ENCODE measurements around the gene NLRP6. TPM values are rescaled to one million over a fixed set of nuclear protein-coding genes. Genes with fewer than 3 reads are reported as not detected.
"Not testable (repeated sequence)": the region's sequence is repeated elsewhere in the genome, so short reads cannot be mapped to it uniquely, and the experiment has no call there.

Gene NLRP6
- total and polyA plus RNA-seq, 2 donors: 0.90 to 2.2 TPM

DNA sequence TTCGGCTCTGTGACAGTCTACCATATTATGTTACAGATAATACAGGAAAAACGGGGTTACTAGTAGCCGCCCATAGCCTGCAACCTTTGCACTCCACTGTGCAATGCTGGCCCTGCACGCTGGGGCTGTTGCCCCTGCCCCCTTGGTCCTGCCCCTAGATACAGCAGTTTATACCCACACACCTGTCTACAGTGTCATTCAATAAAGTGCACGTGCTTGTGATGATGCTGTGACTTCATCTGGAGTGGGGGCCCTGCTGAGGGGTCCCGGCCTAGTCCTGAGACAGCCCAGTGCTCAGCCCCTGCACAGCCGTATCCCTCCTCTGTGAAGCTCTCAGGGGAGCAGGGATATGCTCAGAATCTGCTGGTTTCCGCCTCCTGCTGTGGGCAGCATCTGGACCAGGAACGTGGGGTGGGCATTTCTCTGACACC is 36.9 kb downstream of the NLRP6 start:
- peak overlapping the region; percentile 52 to 54 for H3K4me3 ChIP-seq (ENCODE audit: low read length in 2 of 2)
- H3K36me3 ChIP-seq (ENCODE audit: control insufficient read depth in 2 of 2, insufficient read depth in 2 of 2, low read length in 1 of 2): no peaks in the 10 kb centered on the region
- H3K27ac ChIP-seq (ENCODE audit: low read depth in 1 of 2, low read length in 1 of 2): peak overlapping the region; percentile 69 to 80
- H3K4me1 ChIP-seq (ENCODE audit: control insufficient read depth in 2 of 2, insufficient read depth in 2 of 2, low read length in 2 of 2): peaks cover 29 to 60% of the 10 kb centered on the region in 2 donors
- H3K27me3 ChIP-seq (ENCODE audit: control insufficient read depth in 2 of 2, insufficient read depth in 1 of 2, low read length in 1 of 2): peaks cover 4 to 34% of the 10 kb centered on the region in 2 donors
- DNase-seq (ENCODE audit: low read depth in 6 of 9, low spot score in 9 of 9): peak in 1 of 9 donors; percentile 46
- H3K9me3 ChIP-seq (ENCODE audit: control insufficient read depth in 2 of 2, insufficient read depth in 1 of 2, low read length in 1 of 2): no peaks in the 10 kb centered on the region
- WGBS: 68% methylated on average over 9 of the region's 9 CpGs

DNA sequence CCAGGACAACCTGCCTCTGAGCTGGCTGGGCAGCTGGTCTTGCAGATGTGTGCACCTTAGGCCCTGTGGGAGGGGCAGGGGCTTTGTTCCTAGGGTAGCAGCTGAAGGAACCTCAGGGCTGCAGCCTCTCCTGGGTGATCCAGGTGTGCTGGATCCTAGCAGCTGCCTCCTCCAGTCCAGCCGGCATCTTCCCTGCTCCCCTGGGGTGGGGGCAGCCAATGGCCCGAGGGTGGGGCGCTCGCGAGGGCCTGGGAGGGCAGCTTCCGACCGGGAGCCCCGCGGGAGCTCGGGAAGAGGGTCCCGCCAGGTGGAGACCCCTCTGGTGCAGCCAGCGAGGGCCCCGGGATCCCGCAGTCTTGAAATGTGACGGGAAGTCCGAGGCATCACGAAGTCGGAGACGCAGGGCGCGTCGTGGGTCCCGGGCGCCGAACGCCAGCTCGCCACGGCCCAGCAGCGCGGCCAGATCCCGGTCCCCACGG is 37.3 kb downstream of the NLRP6 start:
- 77% methylated on average over 32 of the region's 32 CpGs for WGBS
- Histone ChIP-seq H3K27ac (ENCODE audit: low read depth in 1 of 2, low read length in 1 of 2) (peak overlapping the region; percentile 69 to 80), H3K27me3 (ENCODE audit: control insufficient read depth in 2 of 2, insufficient read depth in 1 of 2, low read length in 1 of 2) (peaks cover 4 to 36% of the 10 kb centered on the region in 2 donors), H3K4me1 (ENCODE audit: control insufficient read depth in 2 of 2, insufficient read depth in 2 of 2, low read length in 2 of 2) (peaks cover 29 to 63% of the 10 kb centered on the region in 2 donors), H3K4me3 (ENCODE audit: low read length in 2 of 2) (peak overlapping the region; percentile 52 to 54), H3K9me3 (ENCODE audit: control insufficient read depth in 2 of 2, insufficient read depth in 1 of 2, low read length in 1 of 2) (no peaks in the 10 kb centered on the region), H3K36me3 (ENCODE audit: control insufficient read depth in 2 of 2, insufficient read depth in 2 of 2, low read length in 1 of 2) (no peaks in the 10 kb centered on the region)
- DNase-seq (ENCODE audit: low read depth in 6 of 9, low spot score in 9 of 9): no peak

DNA sequence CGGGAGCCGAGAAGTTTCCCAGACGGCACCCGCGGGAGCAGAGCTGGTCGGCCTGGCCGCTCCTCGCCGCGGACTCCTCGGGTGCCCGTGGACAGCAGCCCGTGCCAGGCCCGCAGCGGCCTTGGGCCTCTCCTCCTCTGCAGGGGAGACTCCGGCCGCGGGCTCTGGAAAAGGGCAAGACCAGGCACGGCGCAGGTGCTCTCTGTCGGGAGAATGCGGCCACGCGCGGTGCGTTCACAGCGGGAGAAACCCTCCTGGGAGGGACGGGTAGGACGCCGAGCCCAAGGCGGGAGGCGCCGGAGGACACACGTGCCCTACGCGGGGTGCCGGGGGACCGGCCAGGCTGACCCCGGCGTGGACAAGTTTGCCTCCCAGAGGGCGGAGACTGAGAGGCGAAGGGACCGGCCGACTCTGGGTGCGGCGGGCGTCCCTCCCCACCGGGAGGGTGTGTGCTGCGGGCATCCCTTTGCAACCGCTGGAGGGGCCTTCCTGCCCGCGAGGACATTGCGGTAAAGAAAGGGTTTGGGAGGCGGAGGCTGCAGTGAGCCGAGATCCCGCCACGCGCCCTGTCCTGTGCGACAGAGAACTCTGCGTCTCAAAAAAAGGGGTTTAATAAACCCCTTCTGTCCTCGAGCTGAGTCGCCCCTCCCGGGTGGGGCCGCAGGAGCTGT is 38.0 kb downstream of the NLRP6 start:
- peaks cover 29 to 63% of the 10 kb centered on the region in 2 donors for H3K4me1 ChIP-seq (ENCODE audit: control insufficient read depth in 2 of 2, insufficient read depth in 2 of 2, low read length in 2 of 2)

DNA sequence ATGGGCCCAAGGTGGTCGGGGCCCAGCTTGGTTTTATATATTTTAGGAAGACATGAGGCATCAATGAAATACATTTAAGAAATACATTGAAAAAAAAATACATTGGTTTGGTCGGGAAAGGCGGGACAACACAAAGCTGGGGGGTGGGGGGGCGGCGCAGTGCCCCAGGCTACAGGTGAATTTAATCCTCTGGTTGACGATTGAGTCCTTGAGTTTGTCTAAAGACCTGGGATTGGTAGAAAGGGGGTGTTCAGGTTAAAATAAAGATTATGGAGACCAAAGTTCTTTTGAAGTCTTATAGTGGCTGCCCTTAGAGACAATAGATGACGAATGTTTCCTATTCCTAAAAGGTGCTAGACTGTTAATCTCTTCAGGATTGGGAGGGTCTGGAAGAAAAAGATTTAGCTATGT is 38.7 kb downstream of the NLRP6 start:
- peak overlapping the region in 1 of 2 donors; percentile 71 for H3K27ac ChIP-seq (ENCODE audit: low read depth in 1 of 2, low read length in 1 of 2)
- WGBS: 84% methylated on average over 7 of the region's 7 CpGs
- H3K27me3 ChIP-seq (ENCODE audit: control insufficient read depth in 2 of 2, insufficient read depth in 1 of 2, low read length in 1 of 2): peaks cover 4 to 34% of the 10 kb centered on the region in 2 donors
- H3K36me3 ChIP-seq (ENCODE audit: control insufficient read depth in 2 of 2, insufficient read depth in 2 of 2, low read length in 1 of 2): no peaks in the 10 kb centered on the region
- peak overlapping the region; percentile 52 to 54 for H3K4me3 ChIP-seq (ENCODE audit: low read length in 2 of 2)
- no peak for DNase-seq (ENCODE audit: low read depth in 6 of 9, low spot score in 9 of 9)
- H3K4me1 ChIP-seq (ENCODE audit: control insufficient read depth in 2 of 2, insufficient read depth in 2 of 2, low read length in 2 of 2): peaks cover 29 to 59% of the 10 kb centered on the region in 2 donors
- H3K9me3 ChIP-seq (ENCODE audit: control insufficient read depth in 2 of 2, insufficient read depth in 1 of 2, low read length in 1 of 2): no peaks in the 10 kb centered on the region

More for the DNA sequence above, 38.0 kb downstream of the NLRP6 start:
- Histone ChIP-seq H3K36me3 (ENCODE audit: control insufficient read depth in 2 of 2, insufficient read depth in 2 of 2, low read length in 1 of 2) (no peaks in the 10 kb centered on the region), H3K4me3 (ENCODE audit: low read length in 2 of 2) (peak overlapping the region; percentile 52 to 54), H3K27me3 (ENCODE audit: control insufficient read depth in 2 of 2, insufficient read depth in 1 of 2, low read length in 1 of 2) (peaks cover 4 to 36% of the 10 kb centered on the region in 2 donors), H3K9me3 (ENCODE audit: control insufficient read depth in 2 of 2, insufficient read depth in 1 of 2, low read length in 1 of 2) (no peaks in the 10 kb centered on the region), H3K27ac (ENCODE audit: low read depth in 1 of 2, low read length in 1 of 2) (peak overlapping the region; percentile 47 to 71)
- 52% methylated on average over 64 of the region's 64 CpGs for WGBS
- peak in 1 of 9 donors; percentile 39 for DNase-seq (ENCODE audit: low read depth in 6 of 9, low spot score in 9 of 9)

DNA sequence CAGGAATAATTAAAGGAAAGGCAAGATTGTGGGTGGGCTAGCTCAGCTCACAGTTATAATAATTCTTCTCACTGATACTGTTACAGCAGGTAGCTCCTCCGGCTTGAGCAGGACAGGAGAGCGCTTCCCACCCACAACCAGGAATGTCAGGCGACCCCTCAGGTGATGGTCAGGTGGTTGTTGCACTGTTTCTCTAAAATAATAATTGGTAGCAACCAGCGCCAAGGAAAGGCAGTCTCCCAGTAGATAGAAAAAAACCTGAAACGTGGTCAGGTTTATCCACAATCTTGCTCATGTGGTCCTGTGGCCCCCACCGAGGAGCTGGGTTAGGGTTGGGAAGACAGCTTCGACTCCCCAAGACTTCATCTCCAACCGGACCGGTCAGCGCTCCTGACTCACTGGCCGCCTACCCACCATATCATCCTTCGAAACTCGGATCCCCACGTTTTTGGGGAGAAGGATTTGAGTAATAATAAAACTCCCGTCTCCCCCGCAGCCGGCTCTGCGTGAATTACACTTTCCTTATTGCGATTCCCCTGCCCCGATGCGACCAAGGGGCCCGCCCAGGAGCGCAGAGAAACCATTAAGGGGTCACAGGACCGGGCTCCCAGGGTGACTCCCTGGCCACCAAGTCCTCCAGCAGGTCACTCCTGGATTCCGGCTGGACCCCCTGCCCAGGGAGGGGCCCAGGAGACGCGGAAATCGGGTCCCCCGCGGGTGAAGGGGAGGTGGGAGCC is 39.6 kb downstream of the NLRP6 start:
- not testable (repeated sequence) for H3K9me3 ChIP-seq (ENCODE audit: control insufficient read depth in 2 of 2, insufficient read depth in 1 of 2, low read length in 1 of 2); DNase-seq (ENCODE audit: low read depth in 6 of 9, low spot score in 9 of 9); H3K36me3 ChIP-seq (ENCODE audit: control insufficient read depth in 2 of 2, insufficient read depth in 2 of 2, low read length in 1 of 2); H3K4me3 ChIP-seq (ENCODE audit: low read length in 2 of 2)
- 57% methylated on average over 17 of the region's 30 CpGs for WGBS
- peaks cover 26 to 52% of the 10 kb centered on the region in 2 donors for H3K4me1 ChIP-seq (ENCODE audit: control insufficient read depth in 2 of 2, insufficient read depth in 2 of 2, low read length in 2 of 2)
- H3K27ac ChIP-seq (ENCODE audit: low read depth in 1 of 2, low read length in 1 of 2): peak overlapping the region in 1 of 2 donors; percentile 23
- H3K27me3 ChIP-seq (ENCODE audit: control insufficient read depth in 2 of 2, insufficient read depth in 1 of 2, low read length in 1 of 2): peaks cover 4 to 32% of the 10 kb centered on the region in 2 donors

DNA sequence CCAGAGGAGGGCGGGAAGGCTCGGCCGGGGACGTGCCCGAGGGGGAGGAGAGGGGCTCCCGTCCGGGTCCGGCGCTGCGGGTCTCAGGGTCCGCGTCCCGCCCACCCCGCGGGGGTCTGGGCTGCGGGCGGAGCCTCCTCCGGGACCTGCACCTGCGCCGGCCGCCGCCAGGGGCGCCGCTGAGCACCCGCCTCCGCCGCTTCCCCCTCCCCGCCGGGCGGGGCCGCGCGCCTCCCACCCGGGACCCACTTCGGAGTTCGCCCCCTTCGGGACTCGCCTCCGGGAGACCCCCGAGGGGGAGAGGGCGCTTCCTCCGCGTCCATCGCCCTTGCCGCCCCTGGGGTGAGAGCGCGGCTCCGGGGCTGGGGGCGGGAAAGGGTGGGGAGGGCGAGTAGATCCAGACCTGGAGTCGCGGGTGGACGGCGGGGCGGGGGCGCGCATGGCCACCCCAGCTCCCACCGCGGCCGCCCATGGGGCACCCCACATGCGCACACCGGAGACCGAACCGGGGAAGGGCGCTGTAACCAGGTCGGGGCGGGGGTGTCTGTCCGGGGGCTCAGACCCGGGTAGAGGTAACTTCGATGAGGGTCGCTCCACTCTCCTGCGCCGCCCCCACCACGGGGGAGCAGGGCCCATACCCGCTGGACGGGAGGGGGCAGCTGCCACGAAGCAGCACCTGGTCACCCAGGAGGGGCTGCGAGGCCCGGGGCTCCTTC is 40.4 kb downstream of the NLRP6 start:
- H3K27ac ChIP-seq (ENCODE audit: low read depth in 1 of 2, low read length in 1 of 2): peak overlapping the region in 1 of 2 donors; percentile 77
- DNase-seq (ENCODE audit: low read depth in 6 of 9, low spot score in 9 of 9); H3K9me3 ChIP-seq (ENCODE audit: control insufficient read depth in 2 of 2, insufficient read depth in 1 of 2, low read length in 1 of 2); H3K36me3 ChIP-seq (ENCODE audit: control insufficient read depth in 2 of 2, insufficient read depth in 2 of 2, low read length in 1 of 2): not testable (repeated sequence)
- WGBS: under 1% methylated on average over 16 of the region's 79 CpGs
- peak overlapping the region; percentile 44 for H3K4me3 ChIP-seq (ENCODE audit: low read length in 2 of 2)
- peaks cover 20 to 45% of the 10 kb centered on the region in 2 donors for H3K4me1 ChIP-seq (ENCODE audit: control insufficient read depth in 2 of 2, insufficient read depth in 2 of 2, low read length in 2 of 2)
- H3K27me3 ChIP-seq (ENCODE audit: control insufficient read depth in 2 of 2, insufficient read depth in 1 of 2, low read length in 1 of 2): peaks cover 4 to 32% of the 10 kb centered on the region in 2 donors

DNA sequence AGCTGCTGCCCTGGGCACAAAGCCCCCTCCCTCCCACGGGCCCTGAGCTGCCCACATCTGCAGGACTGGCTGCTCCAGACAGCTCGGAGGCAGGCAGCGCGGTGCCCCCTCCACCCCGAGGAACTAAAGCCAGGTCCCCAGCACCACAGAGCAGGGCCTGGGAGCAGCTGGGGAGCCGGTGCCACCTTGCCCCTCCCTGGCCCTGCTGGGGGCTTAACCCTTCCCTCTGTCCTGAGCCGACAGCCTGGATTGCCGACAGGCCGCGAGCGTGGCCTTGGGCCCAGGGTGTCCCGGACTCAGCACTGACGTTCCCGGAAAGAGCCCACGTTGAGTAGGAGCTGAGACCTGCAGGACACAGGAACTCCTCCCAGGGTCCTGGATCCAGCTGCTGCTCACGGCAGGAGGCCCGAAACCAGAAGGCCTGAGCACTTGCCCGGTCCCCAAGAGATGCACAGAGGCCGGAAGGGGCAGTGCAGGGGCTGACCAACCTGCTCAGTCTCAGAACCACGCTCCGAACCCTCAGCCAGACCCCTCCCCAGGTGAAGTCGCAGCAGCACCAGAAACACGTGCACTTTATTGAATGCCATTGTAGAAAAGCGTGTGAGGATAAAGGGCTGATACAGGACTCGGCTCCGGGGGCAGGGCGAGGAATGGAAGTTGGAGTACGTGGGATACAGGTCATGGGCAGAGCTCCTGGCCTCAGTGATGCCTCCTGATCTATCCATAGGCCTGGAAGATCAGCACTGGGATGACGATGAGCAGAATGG is 41.1 kb downstream of the NLRP6 start:
- not testable (repeated sequence) for DNase-seq (ENCODE audit: low read depth in 6 of 9, low spot score in 9 of 9); H3K9me3 ChIP-seq (ENCODE audit: control insufficient read depth in 2 of 2, insufficient read depth in 1 of 2, low read length in 1 of 2); H3K36me3 ChIP-seq (ENCODE audit: control insufficient read depth in 2 of 2, insufficient read depth in 2 of 2, low read length in 1 of 2)
- 54% methylated on average over 19 of the region's 29 CpGs for WGBS
- peak overlapping the region; percentile 44 for H3K4me3 ChIP-seq (ENCODE audit: low read length in 2 of 2)
- H3K27me3 ChIP-seq (ENCODE audit: control insufficient read depth in 2 of 2, insufficient read depth in 1 of 2, low read length in 1 of 2): peaks cover 4 to 32% of the 10 kb centered on the region in 2 donors
- peak overlapping the region; percentile 41 to 65 for H3K27ac ChIP-seq (ENCODE audit: low read depth in 1 of 2, low read length in 1 of 2)
- peaks cover 13 to 43% of the 10 kb centered on the region in 2 donors for H3K4me1 ChIP-seq (ENCODE audit: control insufficient read depth in 2 of 2, insufficient read depth in 2 of 2, low read length in 2 of 2)

DNA sequence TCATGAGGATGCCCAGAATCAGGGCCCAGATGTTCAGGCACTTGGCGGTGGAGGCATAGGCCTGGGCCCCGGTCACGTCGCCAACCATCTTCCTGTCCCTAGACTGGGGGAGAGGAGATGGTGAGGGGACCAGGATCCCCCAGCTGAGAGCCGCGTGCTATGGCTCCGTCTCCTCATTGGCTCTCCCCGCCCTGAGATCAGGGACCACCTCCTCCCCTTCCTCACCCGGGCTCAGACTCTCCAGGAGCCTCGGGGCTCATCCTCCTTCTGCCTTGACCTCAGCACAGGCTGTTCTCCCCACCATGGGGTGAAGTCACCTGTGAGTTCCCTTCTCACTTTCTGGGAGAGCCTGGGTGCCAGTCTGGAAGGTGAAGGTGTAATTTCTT is 41.7 kb downstream of the NLRP6 start:
- DNase-seq (ENCODE audit: low read depth in 6 of 9, low spot score in 9 of 9): not testable (repeated sequence)
- 43% methylated on average over 9 of the region's 10 CpGs for WGBS
- H3K4me1 ChIP-seq (ENCODE audit: control insufficient read depth in 2 of 2, insufficient read depth in 2 of 2, low read length in 2 of 2): peaks cover 13 to 45% of the 10 kb centered on the region in 2 donors

More for the DNA sequence above, 41.7 kb downstream of the NLRP6 start:
- H3K9me3 ChIP-seq (ENCODE audit: control insufficient read depth in 2 of 2, insufficient read depth in 1 of 2, low read length in 1 of 2); H3K36me3 ChIP-seq (ENCODE audit: control insufficient read depth in 2 of 2, insufficient read depth in 2 of 2, low read length in 1 of 2): not testable (repeated sequence)
- Histone ChIP-seq H3K27ac (ENCODE audit: low read depth in 1 of 2, low read length in 1 of 2) (peak overlapping the region in 1 of 2 donors; percentile 41), H3K27me3 (ENCODE audit: control insufficient read depth in 2 of 2, insufficient read depth in 1 of 2, low read length in 1 of 2) (peaks cover 4 to 31% of the 10 kb centered on the region in 2 donors), H3K4me3 (ENCODE audit: low read length in 2 of 2) (peak overlapping the region; percentile 44)

Measured in thymus (tissue), 11 donors.